Kidney (tissue), 14 donors: ENCODE data around the gene FBLN2. TPM values are rescaled to one million over a fixed set of nuclear protein-coding genes. Genes with fewer than 3 reads are reported as not detected.

Experiments used
- DNase-seq, 5 donors: peaks; one replicate each; pipeline ENCODE4 v3.0.0-alpha.2; 2013 to 2020
- FAIRE-seq: peaks from 2 replicates; lab custom pipeline; 2012; peaks lifted over from hg19 to GRCh38; lab: Jason Lieb, UNC
- H3K27ac ChIP-seq, 2 donors: one replicate each; pipeline ENCODE4 v1.7.0; 2013; ENCODE audit warnings: low read depth in 2 of 2, low read length in 2 of 2, inconsistent platforms in 1 of 2
- H3K27me3 ChIP-seq: one replicate; pipeline ENCODE4 v1.7.1; 2013; ENCODE audit warnings: low read length, inconsistent platforms; ENCODE audit not compliant: control insufficient read depth, insufficient read depth
- H3K36me3 ChIP-seq, 3 donors: one replicate each; pipeline versions ENCODE4 v1.7.0 to v1.7.1; 2013; ENCODE audit warnings: low read length in 3 of 3, control low read depth in 1 of 3, inconsistent platforms in 1 of 3; ENCODE audit not compliant: insufficient read depth in 3 of 3, control insufficient read depth in 2 of 3
- H3K4me1 ChIP-seq, 3 donors: one replicate each; pipeline versions ENCODE4 v1.7.0 to v1.7.1; 2013; ENCODE audit warnings: low read length in 3 of 3, inconsistent platforms in 1 of 3, low read depth in 1 of 3; ENCODE audit not compliant: control insufficient read depth in 2 of 3, insufficient read depth in 2 of 3
- H3K4me3 ChIP-seq, 3 donors: one replicate each; pipeline versions ENCODE4 v1.7.0 to v1.8.1; 2013; ENCODE audit warnings: low read length in 3 of 3, control low read depth in 1 of 3, inconsistent platforms in 1 of 3
- H3K9ac ChIP-seq, 3 donors: one replicate each; pipeline versions ENCODE4 v1.7.0 to v1.7.1; 2013; ENCODE audit warnings: low read length in 3 of 3, control low read depth in 1 of 3, inconsistent platforms in 1 of 3
- H3K9me3 ChIP-seq, 3 donors: one replicate each; pipeline versions ENCODE4 v1.7.0 to v1.7.1; 2013; ENCODE audit warnings: low read length in 3 of 3, control low read depth in 1 of 3, inconsistent platforms in 1 of 3; ENCODE audit not compliant: control insufficient read depth in 2 of 3, insufficient read depth in 1 of 3
- intact Hi-C: fragments of 100-400 bp; cut with DNase I; formaldehyde crosslinking; loops from one replicate; pipeline ENCODE4 v1.11.1; 2022
- polyA plus RNA-seq: library from polyadenylated mRNA; stranded (reverse); fragments of 350-450 nt; fragmentation: Illumina TruSeq; extraction: RNeasy Lipid Tissue Mini Kit (QIAGEN cat#74804); gene quantifications from one replicate; pipeline ENCODE4 v1.2.3, GENCODE V29; 2014; ENCODE audit warnings: low read depth, low replicate concordance; ENCODE audit not compliant: insufficient read depth
- total RNA-seq: library from RNA; stranded (reverse); fragmentation: NEBNext Ultra II Directional; extraction: Animal tissue kit (Norgen Biotek cat#: 25700); gene quantifications from one replicate; pipeline ENCODE4 v1.2.1, GENCODE V29; 2021
- TF ChIP-seq, protein P1 (sequence below): IDR thresholded peaks from 3 replicates; pipeline ENCODE4 v1.5.1; 2012; ENCODE audit warnings: mild to moderate bottlenecking, moderate library complexity, borderline replicate concordance; ENCODE audit not compliant: insufficient read depth; ENCODE audit errors: extremely low read depth
- donor health status: control.
- donor health status: control.
- donor health status: control.
- donor health status: control.
- donor health status: control.
- donor health status: DM: yes; HTN: yes; CAD: no.
- donor health status: Normal renal cell carcinoma (clear cell type).

The FBLN2 gene
- total and polyA plus RNA-seq, 2 donors from 2014 or later = 3.2 to 43.4 TPM

DNA sequence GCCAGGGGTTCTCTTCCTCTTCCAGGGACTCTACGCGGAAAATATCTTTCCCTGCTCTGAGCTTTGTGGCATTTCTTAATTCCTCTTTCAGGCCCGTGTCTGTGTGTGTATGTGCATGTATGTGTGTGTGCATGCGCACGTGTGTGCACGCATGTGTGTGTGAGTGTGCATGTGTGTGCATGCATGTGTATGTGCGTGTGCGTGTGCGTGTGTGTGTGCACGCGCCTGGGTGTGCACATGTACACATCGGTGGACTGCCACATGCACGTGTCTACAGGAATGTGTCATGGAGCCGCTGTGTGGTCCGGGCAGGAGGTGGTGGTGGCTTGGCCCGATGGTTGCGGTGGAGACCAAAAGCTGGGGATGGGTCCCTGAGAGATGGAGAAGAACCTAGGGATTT, 133.0 kb downstream of the FBLN2 start:
- no peak for FAIRE-seq
- no peaks in the 10 kb centered on the region for H3K4me1 ChIP-seq
- H3K9me3 ChIP-seq = no peaks in the 10 kb centered on the region

DNA sequence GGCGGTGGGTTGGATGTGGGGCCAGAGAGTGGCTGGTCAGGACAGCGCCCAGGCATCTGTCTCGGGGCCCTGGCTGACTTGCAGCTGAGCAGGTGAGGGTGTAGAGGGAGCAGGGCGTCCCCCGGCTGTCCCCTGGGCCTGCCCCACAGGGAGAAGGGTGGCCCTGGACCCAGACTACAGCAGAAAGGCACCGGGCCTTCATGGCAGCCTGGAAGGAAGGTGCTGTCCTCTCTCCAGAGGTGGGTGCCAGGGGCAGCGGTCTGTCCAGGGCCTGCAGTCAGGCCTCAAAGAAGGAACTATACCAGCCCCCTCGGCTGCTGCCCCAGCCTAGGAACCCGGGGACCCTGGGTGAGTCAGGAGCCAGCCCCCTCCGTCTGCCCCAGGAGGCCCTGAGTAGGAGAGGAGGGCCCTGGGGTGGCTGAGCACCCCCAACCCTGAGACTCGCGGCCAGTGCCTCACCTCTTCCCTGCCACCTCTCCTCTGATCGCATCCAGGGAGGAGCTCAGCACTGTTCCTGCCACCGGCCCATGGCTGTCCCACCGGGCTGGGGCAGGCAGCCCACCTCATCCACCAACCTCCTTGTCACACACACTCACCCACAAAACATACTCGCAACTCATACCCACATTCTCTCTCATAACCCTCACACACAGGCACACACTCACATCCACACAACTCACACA, 133.5 kb downstream of the FBLN2 start:
- no peak for FAIRE-seq
- Histone ChIP-seq H3K36me3 (no peaks in the 10 kb centered on the region), H3K27me3 (no peaks in the 10 kb centered on the region), H3K9ac (no peak overlapping the region), H3K4me1 (no peaks in the 10 kb centered on the region), H3K9me3 (no peaks in the 10 kb centered on the region), H3K27ac (no peak overlapping the region), H3K4me3 (no peak overlapping the region)
- TF ChIP-seq, protein P1, sequence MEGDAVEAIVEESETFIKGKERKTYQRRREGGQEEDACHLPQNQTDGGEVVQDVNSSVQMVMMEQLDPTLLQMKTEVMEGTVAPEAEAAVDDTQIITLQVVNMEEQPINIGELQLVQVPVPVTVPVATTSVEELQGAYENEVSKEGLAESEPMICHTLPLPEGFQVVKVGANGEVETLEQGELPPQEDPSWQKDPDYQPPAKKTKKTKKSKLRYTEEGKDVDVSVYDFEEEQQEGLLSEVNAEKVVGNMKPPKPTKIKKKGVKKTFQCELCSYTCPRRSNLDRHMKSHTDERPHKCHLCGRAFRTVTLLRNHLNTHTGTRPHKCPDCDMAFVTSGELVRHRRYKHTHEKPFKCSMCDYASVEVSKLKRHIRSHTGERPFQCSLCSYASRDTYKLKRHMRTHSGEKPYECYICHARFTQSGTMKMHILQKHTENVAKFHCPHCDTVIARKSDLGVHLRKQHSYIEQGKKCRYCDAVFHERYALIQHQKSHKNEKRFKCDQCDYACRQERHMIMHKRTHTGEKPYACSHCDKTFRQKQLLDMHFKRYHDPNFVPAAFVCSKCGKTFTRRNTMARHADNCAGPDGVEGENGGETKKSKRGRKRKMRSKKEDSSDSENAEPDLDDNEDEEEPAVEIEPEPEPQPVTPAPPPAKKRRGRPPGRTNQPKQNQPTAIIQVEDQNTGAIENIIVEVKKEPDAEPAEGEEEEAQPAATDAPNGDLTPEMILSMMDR = no peak
- intact Hi-C loops = no loop called here
- no peak for DNase-seq

More for the DNA sequence above, 133.0 kb downstream of the FBLN2 start:
- TF ChIP-seq, protein P1 = no peak
- Histone ChIP-seq H3K27me3 (no peaks in the 10 kb centered on the region), H3K27ac (no peak overlapping the region), H3K36me3 (no peaks in the 10 kb centered on the region), H3K4me3 (no peak overlapping the region), H3K9ac (no peak overlapping the region)
- intact Hi-C loops = no loop called here
- no peak for DNase-seq

DNA sequence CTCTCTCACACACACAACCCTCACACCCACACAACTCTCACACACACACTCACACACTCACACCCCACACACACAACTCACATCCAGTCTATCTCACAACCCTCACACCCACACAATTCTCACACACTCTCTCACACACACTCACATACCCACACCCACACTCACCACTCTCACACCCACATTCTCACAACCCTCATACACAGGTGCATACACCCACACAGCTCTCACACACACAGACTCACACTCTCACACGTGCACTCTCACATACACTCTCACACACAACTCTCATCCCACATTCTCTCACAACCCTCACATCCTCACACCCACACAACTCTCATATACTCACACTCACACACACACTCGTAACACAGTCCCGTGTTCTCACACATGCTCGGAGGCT, 134.4 kb downstream of the FBLN2 start:
- Histone ChIP-seq H3K4me3 (no peak overlapping the region), H3K9me3 (no peaks in the 10 kb centered on the region), H3K36me3 (no peaks in the 10 kb centered on the region), H3K27me3 (no peaks in the 10 kb centered on the region), H3K4me1 (no peaks in the 10 kb centered on the region), H3K27ac (no peak overlapping the region), H3K9ac (no peak overlapping the region)
- intact Hi-C loops = no loop called here
- DNase-seq (no peak), FAIRE-seq (no peak)
- TF ChIP-seq, protein P1 = no peak
